ENCODE measurements around the gene DUSP8. TPM values are rescaled to one million over a fixed set of nuclear protein-coding genes. Genes with fewer than 3 reads are reported as not detected.
A peak's percentile ranks its signal among the peaks of the same experiment; 100 is the strongest.

The DUSP8 gene
- polyA plus RNA-seq, 4 donors: 3.1 to 15.0 (median 7.1) TPM

GRCh38 chr11:1557904-1558774 lies 13.9 kb downstream of the DUSP8 start:
- Histone ChIP-seq H3K36me3 (ENCODE audit: control insufficient read depth in 3 of 3, insufficient read depth in 2 of 3, low read depth in 1 of 3, low read length in 3 of 3) (peaks cover 0 to 75% (median 0%) of the 10 kb centered on the region in 3 donors), H3K9me3 (ENCODE audit: control insufficient read depth in 2 of 2, insufficient read depth in 1 of 2, low read depth in 1 of 2, low read length in 1 of 2) (no peaks in the 10 kb centered on the region), H3K4me1 (ENCODE audit: control insufficient read depth in 3 of 3, insufficient read depth in 2 of 3, low read depth in 1 of 3, low read length in 2 of 3) (peaks cover 0 to 80% (median 0%) of the 10 kb centered on the region in 3 donors), H3K27ac (ENCODE audit: low read depth in 1 of 3, low read length in 2 of 3) (peak overlapping the region; percentile 77 to 83 (median 79)), H3K4me3 (ENCODE audit: low read depth in 1 of 3, low read length in 3 of 3) (no peak overlapping the region), H3K27me3 (ENCODE audit: control insufficient read depth in 3 of 3, insufficient read depth in 3 of 3, low read length in 3 of 3) (no peaks in the 10 kb centered on the region)
- DNase-seq: peak in 1 of 2 donors; percentile 62
- 42 to 57% (median 50%) methylated on average over 24 to 29 of the region's 29 CpGs for WGBS, 3 donors
- FAIRE-seq: no peak

GRCh38 chr11:1557051-1557884 lies 14.8 kb downstream of the DUSP8 start:
- Histone ChIP-seq H3K4me3 (ENCODE audit: low read depth in 1 of 3, low read length in 3 of 3) (no peak overlapping the region), H3K27me3 (ENCODE audit: control insufficient read depth in 3 of 3, insufficient read depth in 3 of 3, low read length in 3 of 3) (no peaks in the 10 kb centered on the region), H3K27ac (ENCODE audit: low read depth in 1 of 3, low read length in 2 of 3) (peak overlapping the region in 2 of 3 donors; percentile 37 to 61), H3K9me3 (ENCODE audit: control insufficient read depth in 2 of 2, insufficient read depth in 1 of 2, low read depth in 1 of 2, low read length in 1 of 2) (no peaks in the 10 kb centered on the region), H3K4me1 (ENCODE audit: control insufficient read depth in 3 of 3, insufficient read depth in 2 of 3, low read depth in 1 of 3, low read length in 2 of 3) (peaks cover 0 to 72% (median 0%) of the 10 kb centered on the region in 3 donors), H3K36me3 (ENCODE audit: control insufficient read depth in 3 of 3, insufficient read depth in 2 of 3, low read depth in 1 of 3, low read length in 3 of 3) (peaks cover 0 to 67% (median 0%) of the 10 kb centered on the region in 3 donors)
- 87 to 97% (median 96%) methylated on average over 42 to 74 of the region's 74 CpGs for WGBS, 3 donors
- FAIRE-seq: no peak
- no peak for DNase-seq

DNA sequence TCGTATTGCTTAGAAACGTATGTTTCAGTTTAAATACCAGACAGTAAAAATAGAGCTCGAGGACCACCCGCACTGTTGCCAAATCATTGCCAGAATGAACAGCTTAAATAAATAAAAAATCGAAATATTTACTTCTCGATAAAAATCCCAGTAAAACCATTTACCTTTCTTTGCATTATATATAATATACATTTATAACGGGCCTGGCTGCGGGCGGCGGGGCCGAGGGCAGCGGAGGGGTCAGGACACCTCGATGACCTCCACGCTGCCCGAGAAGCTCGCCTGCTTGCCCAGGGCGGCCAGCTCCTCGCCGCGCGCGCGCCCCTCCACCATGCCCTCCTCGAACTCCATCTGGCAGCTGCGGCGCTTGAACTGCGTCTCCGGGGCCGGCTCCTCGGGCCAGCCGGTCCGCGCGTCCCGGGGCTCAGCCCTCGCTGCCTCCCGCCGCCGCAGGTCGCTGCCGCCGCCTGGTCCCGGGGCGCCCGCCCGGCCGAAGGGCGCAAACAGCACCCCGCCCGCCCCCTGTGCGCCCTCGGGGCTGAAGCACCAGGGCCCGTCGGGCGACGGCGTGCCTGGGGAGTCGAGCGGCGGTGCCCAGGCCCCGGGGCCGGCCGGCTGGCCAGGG lies 15.7 kb downstream of the DUSP8 start:
- no peak overlapping the region for H3K27ac ChIP-seq (ENCODE audit: low read depth in 1 of 3, low read length in 2 of 3)
- H3K4me1 ChIP-seq (ENCODE audit: control insufficient read depth in 3 of 3, insufficient read depth in 2 of 3, low read depth in 1 of 3, low read length in 2 of 3): peaks cover 0 to 64% (median 0%) of the 10 kb centered on the region in 3 donors
- H3K27me3 ChIP-seq (ENCODE audit: control insufficient read depth in 3 of 3, insufficient read depth in 3 of 3, low read length in 3 of 3): no peaks in the 10 kb centered on the region
- 73 to 90% (median 84%) methylated on average over 56 to 63 of the region's 63 CpGs for WGBS, 3 donors
- H3K9me3 ChIP-seq (ENCODE audit: control insufficient read depth in 2 of 2, insufficient read depth in 1 of 2, low read depth in 1 of 2, low read length in 1 of 2): no peaks in the 10 kb centered on the region
- no peak overlapping the region for H3K4me3 ChIP-seq (ENCODE audit: low read depth in 1 of 3, low read length in 3 of 3)
- no peak for FAIRE-seq
- peaks cover 0 to 59% (median 0%) of the 10 kb centered on the region in 3 donors for H3K36me3 ChIP-seq (ENCODE audit: control insufficient read depth in 3 of 3, insufficient read depth in 2 of 3, low read depth in 1 of 3, low read length in 3 of 3)
- DNase-seq: no peak

DNA sequence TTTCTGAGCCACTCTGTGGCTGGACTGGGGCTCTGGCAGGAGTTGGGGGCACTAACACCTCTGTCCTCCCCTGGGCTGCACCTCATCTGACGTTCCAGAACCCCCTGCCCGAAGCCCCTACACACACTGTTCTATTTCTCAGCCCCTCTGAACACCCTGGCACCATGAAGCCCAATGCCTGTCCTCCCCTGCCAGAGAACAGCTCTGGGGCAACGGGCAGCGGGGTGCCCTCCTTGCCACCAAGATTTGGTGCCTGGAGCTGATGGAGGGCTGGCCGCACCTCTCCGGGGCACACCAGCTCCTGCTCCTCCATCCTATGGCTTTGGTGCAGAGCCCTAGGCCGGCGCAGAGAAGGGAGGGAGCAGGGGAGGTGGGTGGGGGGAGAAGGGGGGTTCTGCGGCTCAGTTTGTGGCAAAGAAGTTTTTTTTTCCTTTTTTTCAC lies 16.3 kb downstream of the DUSP8 start:
- Histone ChIP-seq H3K27ac (ENCODE audit: low read depth in 1 of 3, low read length in 2 of 3) (no peak overlapping the region), H3K4me1 (ENCODE audit: control insufficient read depth in 3 of 3, insufficient read depth in 2 of 3, low read depth in 1 of 3, low read length in 2 of 3) (peaks cover 0 to 57% (median 0%) of the 10 kb centered on the region in 3 donors), H3K9me3 (ENCODE audit: control insufficient read depth in 2 of 2, insufficient read depth in 1 of 2, low read depth in 1 of 2, low read length in 1 of 2) (no peaks in the 10 kb centered on the region), H3K4me3 (ENCODE audit: low read depth in 1 of 3, low read length in 3 of 3) (no peak overlapping the region), H3K36me3 (ENCODE audit: control insufficient read depth in 3 of 3, insufficient read depth in 2 of 3, low read depth in 1 of 3, low read length in 3 of 3) (peaks cover 0 to 52% (median 0%) of the 10 kb centered on the region in 3 donors), H3K27me3 (ENCODE audit: control insufficient read depth in 3 of 3, insufficient read depth in 3 of 3, low read length in 3 of 3) (no peaks in the 10 kb centered on the region)
- DNase-seq (no peak), FAIRE-seq (no peak)
- WGBS, 3 donors: 87 to 88% (median 88%) methylated on average over 9 of the region's 9 CpGs

DNA sequence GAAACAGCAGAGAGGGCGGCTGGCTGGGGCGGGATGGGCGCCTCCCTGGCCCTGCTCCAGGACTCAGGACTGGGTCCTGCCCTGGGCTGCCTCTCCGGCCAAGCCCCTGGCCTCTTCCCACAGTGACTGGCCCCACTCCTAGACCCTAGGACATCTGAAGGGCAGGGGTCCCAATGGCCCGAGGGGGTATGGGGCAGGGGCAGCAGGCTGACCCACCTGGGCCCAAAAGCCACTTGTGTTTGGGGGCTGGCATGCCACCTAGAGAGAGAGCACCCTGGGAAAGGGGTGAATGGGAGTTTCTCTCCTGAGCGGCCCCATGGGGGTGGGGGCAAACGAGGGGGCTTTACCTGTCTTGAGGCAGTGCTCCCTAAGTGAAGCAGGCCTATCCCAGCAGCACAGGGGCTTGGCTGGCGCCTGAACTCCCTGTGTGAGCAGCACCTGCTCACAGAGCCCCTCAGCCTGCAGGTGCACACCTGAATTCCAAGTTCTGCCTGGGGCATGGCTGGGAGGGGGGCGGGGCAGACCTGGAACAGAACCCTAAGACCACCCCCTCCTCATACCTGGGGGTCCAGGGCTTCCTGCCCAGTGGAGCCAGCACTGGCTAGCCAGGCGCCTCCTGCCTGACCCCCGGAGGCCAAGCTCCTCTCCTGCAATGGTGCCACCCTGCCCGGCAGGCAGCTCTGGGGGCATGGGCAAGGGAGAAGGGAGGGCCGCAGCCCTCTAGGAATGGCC lies 16.9 kb downstream of the DUSP8 start:
- no peaks in the 10 kb centered on the region for H3K9me3 ChIP-seq (ENCODE audit: control insufficient read depth in 2 of 2, insufficient read depth in 1 of 2, low read depth in 1 of 2, low read length in 1 of 2)
- no peak overlapping the region for H3K4me3 ChIP-seq (ENCODE audit: low read depth in 1 of 3, low read length in 3 of 3)
- no peak for FAIRE-seq
- peaks cover 0 to 51% (median 0%) of the 10 kb centered on the region in 3 donors for H3K4me1 ChIP-seq (ENCODE audit: control insufficient read depth in 3 of 3, insufficient read depth in 2 of 3, low read depth in 1 of 3, low read length in 2 of 3)
- DNase-seq: no peak
- H3K36me3 ChIP-seq (ENCODE audit: control insufficient read depth in 3 of 3, insufficient read depth in 2 of 3, low read depth in 1 of 3, low read length in 3 of 3): peaks cover 0 to 46% (median 0%) of the 10 kb centered on the region in 3 donors
- H3K27me3 ChIP-seq (ENCODE audit: control insufficient read depth in 3 of 3, insufficient read depth in 3 of 3, low read length in 3 of 3): no peaks in the 10 kb centered on the region
- H3K27ac ChIP-seq (ENCODE audit: low read depth in 1 of 3, low read length in 2 of 3): no peak overlapping the region
- 48 to 78% (median 51%) methylated on average over 11 to 13 of the region's 13 CpGs for WGBS, 3 donors

GRCh38 chr11:1553808-1554594 lies 18.1 kb downstream of the DUSP8 start:
- 16 to 52% (median 32%) methylated on average over 19 to 20 of the region's 20 CpGs for WGBS, 3 donors

More at GRCh38 chr11:1553808-1554594, 18.1 kb downstream of the DUSP8 start:
- peaks cover 0 to 41% (median 0%) of the 10 kb centered on the region in 3 donors for H3K4me1 ChIP-seq (ENCODE audit: control insufficient read depth in 3 of 3, insufficient read depth in 2 of 3, low read depth in 1 of 3, low read length in 2 of 3)
- peaks cover 0 to 4% (median 0%) of the 10 kb centered on the region in 3 donors for H3K27me3 ChIP-seq (ENCODE audit: control insufficient read depth in 3 of 3, insufficient read depth in 3 of 3, low read length in 3 of 3)
- no peak overlapping the region for H3K4me3 ChIP-seq (ENCODE audit: low read depth in 1 of 3, low read length in 3 of 3)
- peak overlapping the region in 1 of 3 donors; percentile 38 for H3K27ac ChIP-seq (ENCODE audit: low read depth in 1 of 3, low read length in 2 of 3)
- no peaks in the 10 kb centered on the region for H3K9me3 ChIP-seq (ENCODE audit: control insufficient read depth in 2 of 2, insufficient read depth in 1 of 2, low read depth in 1 of 2, low read length in 1 of 2)
- H3K36me3 ChIP-seq (ENCODE audit: control insufficient read depth in 3 of 3, insufficient read depth in 2 of 3, low read depth in 1 of 3, low read length in 3 of 3): peaks cover 0 to 36% (median 0%) of the 10 kb centered on the region in 3 donors
- FAIRE-seq (no peak), DNase-seq (peak; percentile 78 to 83)
